ENCODE measurements around the gene CD300C.

CD300C gene

DNA sequence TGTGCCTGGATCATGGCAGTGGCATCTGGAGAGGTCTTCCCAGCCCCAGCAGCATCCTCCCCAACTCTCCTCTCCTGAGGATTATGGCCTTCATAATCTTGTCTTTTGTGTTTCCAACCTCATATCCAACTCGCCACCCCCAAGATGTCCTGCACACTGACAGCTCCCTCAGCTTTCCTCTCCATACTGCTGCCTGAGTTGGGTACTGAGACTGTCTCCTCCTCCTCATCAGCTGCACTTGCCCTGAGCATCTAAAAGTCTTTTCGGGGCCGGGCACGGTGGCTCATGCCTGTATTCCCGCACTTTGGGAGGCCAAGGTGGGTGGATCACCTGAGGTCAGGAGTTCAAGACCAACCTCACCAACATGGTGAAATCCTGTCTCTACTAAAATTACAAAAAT, 16.7 kb downstream of the CD300C start:
- Histone ChIP-seq H3K27ac (no peak overlapping the region), H3K9me3 (ENCODE audit: low read depth, low read length) (no peaks in the 10 kb centered on the region), H3K36me3 (ENCODE audit: insufficient read depth, low read length) (no peaks in the 10 kb centered on the region), H3K4me3 (no peak overlapping the region), H3K9ac (ENCODE audit: insufficient read length) (no peak overlapping the region)
- TF ChIP-seq FOXP2 (optimal IDR thresholded peaks at IDR 0.05; ENCODE audit: control extremely low read depth, extremely low read length, insufficient read depth), result no peak
- no peak for DNase-seq (ENCODE audit: low read depth, low spot score)

DNA sequence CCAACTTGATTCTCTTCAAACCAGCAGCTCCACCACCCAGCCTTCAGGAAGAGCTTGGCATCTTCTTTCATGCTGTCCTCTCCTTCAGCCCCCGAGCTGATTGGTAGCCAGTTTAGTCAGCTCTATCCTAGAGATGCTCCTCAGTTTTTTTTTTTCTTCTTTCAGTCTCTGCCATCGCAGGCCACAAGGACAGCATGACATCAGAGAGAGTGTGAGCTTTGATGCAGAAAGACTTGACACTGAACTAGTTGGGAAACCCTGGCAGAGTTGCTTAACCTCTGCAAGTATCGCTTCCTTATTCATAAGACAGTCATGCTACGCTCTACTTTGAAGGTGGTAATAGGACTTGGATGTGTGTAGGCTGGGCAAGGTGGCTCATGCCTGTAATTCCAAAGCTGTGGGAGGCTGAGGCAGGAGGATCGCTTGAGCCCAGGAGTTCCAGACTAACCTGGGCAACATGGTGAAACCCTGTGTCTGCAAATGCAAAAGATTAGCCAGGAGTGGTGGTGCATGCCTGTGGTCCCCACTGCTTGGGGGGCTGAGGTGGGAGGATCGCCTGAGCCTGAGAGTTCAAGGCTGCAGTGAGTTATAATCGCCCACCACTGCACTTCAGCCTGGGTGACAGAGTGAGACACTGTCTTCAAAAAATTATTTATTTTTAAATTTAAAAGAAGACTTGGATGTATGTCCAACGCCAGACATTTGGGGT, 17.3 kb downstream of the CD300C start:
- H3K36me3 ChIP-seq (ENCODE audit: insufficient read depth, low read length), result no peaks in the 10 kb centered on the region
- no peak overlapping the region for H3K27ac ChIP-seq
- no peak for TF ChIP-seq POLR2AphosphoS5 (IDR thresholded peaks at IDR 0.05; ENCODE audit: borderline replicate concordance, low read depth, low read length)
- no peak for TF ChIP-seq EZH2 (IDR thresholded peaks at IDR 0.05)
- TF ChIP-seq FOXP2 (optimal IDR thresholded peaks at IDR 0.05; ENCODE audit: control extremely low read depth, extremely low read length, insufficient read depth), result no peak
- no peaks in the 10 kb centered on the region for H3K9me3 ChIP-seq (ENCODE audit: low read depth, low read length)
- no peak for DNase-seq (ENCODE audit: low read depth, low spot score)
- no peak overlapping the region for H3K4me3 ChIP-seq
- no peak overlapping the region for H3K9ac ChIP-seq (ENCODE audit: insufficient read length)

- no peak overlapping the region for H3K9ac ChIP-seq (ENCODE audit: insufficient read length)
- H3K27ac ChIP-seq, result no peak overlapping the region
- no peaks in the 10 kb centered on the region for H3K36me3 ChIP-seq (ENCODE audit: insufficient read depth, low read length)
- no peaks in the 10 kb centered on the region for H3K9me3 ChIP-seq (ENCODE audit: low read depth, low read length)
- no peak for DNase-seq (ENCODE audit: low read depth, low spot score)
- no peak overlapping the region for H3K4me3 ChIP-seq
- TF ChIP-seq EZH2 (IDR thresholded peaks at IDR 0.05) (no peak), POLR2AphosphoS5 (IDR thresholded peaks at IDR 0.05; ENCODE audit: borderline replicate concordance, low read depth, low read length) (no peak), FOXP2 (optimal IDR thresholded peaks at IDR 0.05; ENCODE audit: control extremely low read depth, extremely low read length, insufficient read depth) (no peak)
These were observed 18.2 kb downstream of the CD300C start for GRCh38 chr17:74527756-74528155.

GRCh38 chr17:74527081-74527480, 18.8 kb downstream of the CD300C start:
- Histone ChIP-seq H3K9ac (ENCODE audit: insufficient read length) (no peak overlapping the region), H3K36me3 (ENCODE audit: insufficient read depth, low read length) (no peaks in the 10 kb centered on the region), H3K4me3 (no peak overlapping the region), H3K27ac (no peak overlapping the region), H3K9me3 (ENCODE audit: low read depth, low read length) (no peaks in the 10 kb centered on the region)
- no peak for DNase-seq (ENCODE audit: low read depth, low spot score)
- no peak for TF ChIP-seq POLR2AphosphoS5 (IDR thresholded peaks at IDR 0.05; ENCODE audit: borderline replicate concordance, low read depth, low read length)
- no peak for TF ChIP-seq EZH2 (IDR thresholded peaks at IDR 0.05)
- no peak for TF ChIP-seq FOXP2 (optimal IDR thresholded peaks at IDR 0.05; ENCODE audit: control extremely low read depth, extremely low read length, insufficient read depth)

DNA sequence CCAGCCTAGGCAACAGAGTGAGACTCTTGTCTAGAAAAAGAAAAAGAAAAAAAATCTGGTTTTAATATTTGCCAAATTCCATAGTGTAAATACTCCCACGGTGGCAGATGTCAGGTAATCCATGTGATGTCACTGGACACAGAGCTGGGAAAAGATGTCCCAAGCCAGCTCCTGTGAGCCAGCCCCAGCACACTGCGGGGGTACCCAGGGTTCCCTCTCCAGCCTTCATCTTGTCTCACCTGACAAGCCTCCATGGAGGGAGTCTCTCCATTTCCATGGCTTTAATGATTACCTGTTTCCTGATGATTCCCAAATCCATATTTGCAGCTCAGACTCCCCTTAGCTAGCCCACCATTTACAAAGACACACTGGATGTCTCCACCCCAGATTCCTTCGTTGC, 19.2 kb downstream of the CD300C start:
- no peaks in the 10 kb centered on the region for H3K36me3 ChIP-seq (ENCODE audit: insufficient read depth, low read length)
- H3K9ac ChIP-seq (ENCODE audit: insufficient read length), result no peak overlapping the region
- H3K4me3 ChIP-seq, result no peak overlapping the region
- no peak for DNase-seq (ENCODE audit: low read depth, low spot score)
- H3K27ac ChIP-seq, result no peak overlapping the region
- no peak for TF ChIP-seq EZH2 (IDR thresholded peaks at IDR 0.05)
- no peak for TF ChIP-seq POLR2AphosphoS5 (IDR thresholded peaks at IDR 0.05; ENCODE audit: borderline replicate concordance, low read depth, low read length)
- TF ChIP-seq FOXP2 (optimal IDR thresholded peaks at IDR 0.05; ENCODE audit: control extremely low read depth, extremely low read length, insufficient read depth), result no peak
- no peaks in the 10 kb centered on the region for H3K9me3 ChIP-seq (ENCODE audit: low read depth, low read length)

- Histone ChIP-seq H3K27ac (no peak overlapping the region), H3K9me3 (ENCODE audit: low read depth, low read length) (no peaks in the 10 kb centered on the region), H3K36me3 (ENCODE audit: insufficient read depth, low read length) (no peaks in the 10 kb centered on the region), H3K9ac (ENCODE audit: insufficient read length) (no peak overlapping the region), H3K4me3 (no peak overlapping the region)
- no peak for DNase-seq (ENCODE audit: low read depth, low spot score)
- no peak for TF ChIP-seq POLR2AphosphoS5 (IDR thresholded peaks at IDR 0.05; ENCODE audit: borderline replicate concordance, low read depth, low read length)
- no peak for TF ChIP-seq FOXP2 (optimal IDR thresholded peaks at IDR 0.05; ENCODE audit: control extremely low read depth, extremely low read length, insufficient read depth)
- no peak for TF ChIP-seq EZH2 (IDR thresholded peaks at IDR 0.05)
These were observed 20.1 kb downstream of the CD300C start for GRCh38 chr17:74525781-74526288.

DNA sequence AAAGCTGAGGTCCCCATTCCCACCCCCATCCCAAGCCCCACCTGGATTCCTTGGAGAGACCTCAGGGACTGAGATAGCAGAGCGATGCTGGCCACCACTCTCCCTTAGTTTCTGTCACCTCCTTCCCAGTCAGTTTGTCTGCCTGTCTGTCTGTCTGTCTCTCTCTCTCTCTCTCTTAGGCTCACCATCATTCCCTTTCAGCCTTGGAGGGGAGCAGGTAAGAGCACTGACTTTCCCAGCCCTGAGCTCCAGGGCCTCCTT, 20.5 kb downstream of the CD300C start:
- Histone ChIP-seq H3K9me3 (ENCODE audit: low read depth, low read length) (no peaks in the 10 kb centered on the region), H3K36me3 (ENCODE audit: insufficient read depth, low read length) (no peaks in the 10 kb centered on the region), H3K27ac (no peak overlapping the region), H3K4me3 (no peak overlapping the region), H3K9ac (ENCODE audit: insufficient read length) (no peak overlapping the region)
- no peak for TF ChIP-seq EZH2 (IDR thresholded peaks at IDR 0.05)
- TF ChIP-seq FOXP2 (optimal IDR thresholded peaks at IDR 0.05; ENCODE audit: control extremely low read depth, extremely low read length, insufficient read depth), result no peak
- no peak for TF ChIP-seq POLR2AphosphoS5 (IDR thresholded peaks at IDR 0.05; ENCODE audit: borderline replicate concordance, low read depth, low read length)
- no peak for DNase-seq (ENCODE audit: low read depth, low spot score)

DNA sequence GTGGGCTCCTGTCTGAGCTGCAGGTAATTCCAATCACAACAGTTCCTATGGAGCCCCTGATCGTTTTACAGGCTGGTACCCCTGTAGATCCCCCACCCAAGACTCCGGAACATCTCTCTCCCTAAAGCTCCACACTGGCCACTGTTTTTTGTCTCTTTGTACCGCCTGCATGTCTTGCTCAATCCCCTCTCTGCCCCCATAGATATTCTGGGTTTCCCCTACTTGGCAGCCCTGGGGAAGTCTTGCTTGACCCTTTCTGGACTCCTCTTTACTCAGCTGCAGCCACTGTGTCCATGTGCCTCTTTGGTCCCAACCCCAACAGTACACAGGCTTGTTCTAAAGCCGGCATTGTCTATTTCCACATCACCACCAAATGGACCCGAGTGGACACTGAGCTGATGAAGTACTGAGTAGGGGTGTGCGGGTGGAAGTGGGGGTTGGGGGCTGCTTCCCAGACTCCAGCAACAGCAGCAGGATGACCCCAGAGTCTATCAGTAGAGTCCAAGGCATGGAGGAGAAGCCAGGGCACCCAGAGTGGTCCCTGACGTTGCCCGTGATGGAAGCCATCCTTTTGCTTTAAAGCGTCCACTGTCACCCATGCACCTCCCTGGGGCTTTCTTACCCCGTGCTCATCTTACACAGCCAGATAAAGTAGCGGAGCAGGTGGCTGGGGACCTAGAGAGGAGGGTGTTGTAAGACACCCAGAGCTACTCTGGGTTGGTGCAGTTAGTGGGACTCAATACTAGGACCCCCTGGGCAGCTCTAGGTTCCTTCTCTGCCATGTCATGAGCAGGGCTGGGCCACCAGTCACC, 21.1 kb downstream of the CD300C start:
- H3K9ac ChIP-seq (ENCODE audit: insufficient read length), result no peak overlapping the region
- no peak overlapping the region for H3K27ac ChIP-seq
- DNase-seq (ENCODE audit: low read depth, low spot score), result no peak
- no peak for TF ChIP-seq POLR2AphosphoS5 (IDR thresholded peaks at IDR 0.05; ENCODE audit: borderline replicate concordance, low read depth, low read length)
- no peak for TF ChIP-seq FOXP2 (optimal IDR thresholded peaks at IDR 0.05; ENCODE audit: control extremely low read depth, extremely low read length, insufficient read depth)
- TF ChIP-seq EZH2 (IDR thresholded peaks at IDR 0.05), result no peak
- no peaks in the 10 kb centered on the region for H3K36me3 ChIP-seq (ENCODE audit: insufficient read depth, low read length)
- H3K9me3 ChIP-seq (ENCODE audit: low read depth, low read length), result no peaks in the 10 kb centered on the region
- no peak overlapping the region for H3K4me3 ChIP-seq
